Trophoblast cell (in vitro differentiated cells and primary cell): Measurements from ENCODE around the gene NOX5.

ENCODE experiments used
- DNase-seq, 2 donors: peaks; one replicate each; pipeline ENCODE4 v3.0.0-alpha.2; 2016
- H2AFZ ChIP-seq: 2 replicates; pipeline ENCODE4 v1.6.1; 2013; ENCODE audit warnings: low read length, moderate library complexity, mild to moderate bottlenecking; ENCODE audit not compliant: insufficient read depth, poor library complexity
- H2AK5ac ChIP-seq: 2 replicates; pipeline ENCODE4 v1.6.1; 2013; ENCODE audit warnings: mild to moderate bottlenecking, low read length
- H2BK120ac ChIP-seq: 2 replicates; pipeline ENCODE4 v1.6.1; 2013; ENCODE audit warnings: low read length, mild to moderate bottlenecking, moderate library complexity; ENCODE audit not compliant: insufficient read depth, poor library complexity
- H2BK12ac ChIP-seq: 2 replicates; pipeline ENCODE4 v1.6.1; 2013; ENCODE audit warnings: mild to moderate bottlenecking, low read length, moderate library complexity
- H2BK5ac ChIP-seq: 2 replicates; pipeline ENCODE4 v1.6.1; 2013; ENCODE audit warnings: low read length, low read depth, moderate library complexity, mild to moderate bottlenecking; ENCODE audit not compliant: poor library complexity
- H3K14ac ChIP-seq: 2 replicates; pipeline ENCODE4 v1.6.1; 2013; ENCODE audit warnings: mild to moderate bottlenecking, low read length
- H3K18ac ChIP-seq: 2 replicates; pipeline ENCODE4 v1.6.1; 2013; ENCODE audit warnings: mild to moderate bottlenecking, low read length
- H3K23ac ChIP-seq: 2 replicates; pipeline ENCODE4 v1.6.1; 2013; ENCODE audit warnings: low read length
- H3K27ac ChIP-seq: 2 replicates; pipeline ENCODE4 v1.5.1; 2013; ENCODE audit warnings: low read depth, mild to moderate bottlenecking, inconsistent platforms, low read length, moderate library complexity
- H3K27me3 ChIP-seq: 2 replicates; pipeline ENCODE4 v1.6.1; 2013; ENCODE audit warnings: inconsistent platforms, mild to moderate bottlenecking, low read length, moderate library complexity; ENCODE audit not compliant: insufficient read depth
- H3K36me3 ChIP-seq, 2 experiments: 1 replicate in 1 of 2; 2 replicates in 1 of 2; pipeline ENCODE4 v1.6.1; 2013; ENCODE audit warnings: low read length in 2 of 2, mild to moderate bottlenecking in 2 of 2, moderate library complexity in 1 of 2; ENCODE audit not compliant: insufficient read depth in 2 of 2, control insufficient read depth in 1 of 2
- H3K4ac ChIP-seq: 2 replicates; pipeline ENCODE4 v1.6.1; 2013; ENCODE audit warnings: low read depth, mild to moderate bottlenecking, low read length, moderate library complexity
- H3K4me1 ChIP-seq, 2 experiments: 1 replicate in 1 of 2; 2 replicates in 1 of 2; pipeline ENCODE4 v1.6.1; 2013; ENCODE audit warnings: low read length in 2 of 2, mild to moderate bottlenecking in 2 of 2, moderate library complexity in 1 of 2; ENCODE audit not compliant: insufficient read depth in 2 of 2, control insufficient read depth in 1 of 2
- H3K4me2 ChIP-seq: 2 replicates; pipeline ENCODE4 v1.6.1; 2013; ENCODE audit warnings: inconsistent platforms, mild to moderate bottlenecking, low read length, moderate library complexity
- H3K4me3 ChIP-seq: 2 replicates; pipeline ENCODE4 v1.5.1; 2013; ENCODE audit warnings: mild to moderate bottlenecking, low read depth, low read length, inconsistent platforms
- H3K79me1 ChIP-seq: one replicate; pipeline ENCODE4 v1.6.1; 2013; ENCODE audit warnings: low read length
- H3K79me2 ChIP-seq: 2 replicates; pipeline ENCODE4 v1.6.1; 2013; ENCODE audit warnings: low read length, mild to moderate bottlenecking; ENCODE audit not compliant: control insufficient read depth, insufficient read depth, poor library complexity
- H3K9ac ChIP-seq: 2 replicates; pipeline ENCODE4 v1.6.1; 2013; ENCODE audit warnings: mild to moderate bottlenecking, low read length
- H3K9me3 ChIP-seq: 2 replicates; pipeline ENCODE4 v1.6.1; 2013; ENCODE audit warnings: low read depth, mild to moderate bottlenecking, control low read depth, inconsistent platforms, low read length; ENCODE audit not compliant: insufficient read depth
- H4K12ac ChIP-seq: 2 replicates; pipeline ENCODE4 v1.6.1; 2013; ENCODE audit warnings: low read depth, mild to moderate bottlenecking, low read length, moderate library complexity
- H4K8ac ChIP-seq: 2 replicates; pipeline ENCODE4 v1.6.1; 2013; ENCODE audit warnings: low read depth, mild to moderate bottlenecking, low read length, moderate library complexity
- H4K91ac ChIP-seq: one replicate; pipeline ENCODE4 v1.6.1; 2013; ENCODE audit warnings: low read depth, mild to moderate bottlenecking, low read length, moderate library complexity
- WGBS: extraction: QIAGEN DNeasy Blood & Tissue Kit; methylation state at CpG from one replicate; pipeline ENCODE4 v1.1.7; 2013; ENCODE audit warnings: missing lambda C conversion rate; ENCODE audit not compliant: insufficient read length, insufficient coverage; ENCODE audit errors: extremely low coverage; 5-methylcytosine and 5-hydroxymethylcytosine counted together

NOX5 gene

DNA sequence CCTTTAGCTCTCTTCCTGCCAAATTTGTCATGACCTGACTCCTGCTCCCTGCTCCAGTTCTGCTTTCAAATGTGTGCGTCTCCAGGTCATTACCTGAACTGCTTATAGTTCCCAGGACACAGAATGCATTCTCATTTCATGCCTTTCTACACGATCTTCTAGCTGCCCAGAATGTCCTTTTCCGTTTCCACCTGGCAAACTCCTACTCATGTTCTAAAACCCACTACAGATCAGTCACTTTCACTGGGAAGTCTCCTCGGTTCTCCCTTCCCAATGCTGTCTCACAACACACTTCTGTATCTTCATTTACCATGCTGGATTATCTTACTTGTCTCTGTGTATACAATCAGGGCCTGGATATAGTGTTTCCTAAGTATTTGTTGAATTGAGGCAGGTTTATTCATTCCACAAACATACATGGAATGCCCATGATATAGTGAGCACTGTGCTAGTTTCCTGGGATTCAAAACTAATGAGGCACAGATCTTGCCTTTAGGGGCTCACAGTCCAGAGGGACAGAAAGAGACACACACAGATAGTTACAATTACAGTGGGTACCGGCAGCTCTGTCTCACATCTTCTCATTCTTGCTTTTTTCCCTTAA lies 1.6 kb upstream of the NOX5 start:
- Histone ChIP-seq H3K4me2 (no peak overlapping the region), H4K91ac (no peak overlapping the region), H3K18ac (no peak overlapping the region), H3K9ac (no peak overlapping the region), H3K79me1 (no peaks in the 10 kb centered on the region), H4K8ac (no peak overlapping the region), H2AK5ac (no peak overlapping the region), H3K14ac (no peak overlapping the region), H3K36me3 (no peaks in the 10 kb centered on the region), H4K12ac (no peak overlapping the region), H2BK12ac (no peak overlapping the region), H3K4me1 (peaks cover 0 to 2% of the 10 kb centered on the region in 2 experiments), H2BK5ac (no peak overlapping the region), H2AFZ (no peak overlapping the region), H3K79me2 (no peaks in the 10 kb centered on the region), H3K4me3 (no peak overlapping the region), H3K27me3 (no peaks in the 10 kb centered on the region), H3K9me3 (no peaks in the 10 kb centered on the region), H2BK120ac (no peak overlapping the region), H3K23ac (no peak overlapping the region), H3K4ac (no peak overlapping the region), H3K27ac (no peak overlapping the region)
- WGBS: no CpG with 5 or more reads among the region's 5 CpGs
- DNase-seq: no peak

DNA sequence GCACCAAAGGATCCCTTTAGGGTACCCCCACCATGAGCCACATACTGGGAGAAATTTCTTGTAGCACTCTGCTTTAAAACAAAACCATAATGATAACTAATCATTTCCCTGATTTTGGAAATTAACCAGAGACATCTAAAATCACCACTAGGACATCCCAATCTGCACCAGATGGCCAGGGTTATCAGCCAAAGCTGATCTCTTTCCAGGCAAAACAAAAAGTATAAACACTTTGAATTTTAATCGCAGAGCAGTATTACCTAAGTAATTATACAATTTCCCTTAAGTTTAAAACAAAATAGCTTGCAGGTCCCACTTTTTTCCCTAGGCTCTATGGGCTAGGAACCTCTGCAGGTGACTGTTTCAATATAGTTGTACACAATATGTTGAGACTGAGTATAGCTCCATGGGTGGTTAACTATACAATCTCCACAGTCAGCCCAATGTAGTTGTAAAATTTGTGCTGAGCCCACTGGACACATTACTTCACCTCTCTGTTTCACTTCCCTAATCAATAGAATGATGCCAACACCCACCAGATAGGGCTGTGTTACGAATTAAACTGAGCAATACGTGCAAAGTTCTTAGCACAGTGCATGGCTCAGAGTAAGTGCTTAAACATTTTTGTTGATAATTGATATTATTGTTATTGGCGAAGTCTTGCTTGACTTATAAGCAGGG lies 629 bp upstream of the NOX5 start:
- Histone ChIP-seq H4K91ac (no peak overlapping the region), H2AK5ac (no peak overlapping the region), H3K9me3 (no peaks in the 10 kb centered on the region), H2BK5ac (no peak overlapping the region), H3K36me3 (no peaks in the 10 kb centered on the region), H4K12ac (no peak overlapping the region), H3K23ac (no peak overlapping the region), H3K4me1 (peaks cover 0 to 2% of the 10 kb centered on the region in 2 experiments), H2BK120ac (no peak overlapping the region), H3K4me3 (no peak overlapping the region), H3K27me3 (no peaks in the 10 kb centered on the region), H3K9ac (no peak overlapping the region), H3K4me2 (no peak overlapping the region), H3K18ac (no peak overlapping the region), H2AFZ (no peak overlapping the region), H3K14ac (no peak overlapping the region), H3K27ac (no peak overlapping the region), H4K8ac (no peak overlapping the region), H3K79me1 (no peaks in the 10 kb centered on the region), H3K79me2 (no peaks in the 10 kb centered on the region), H3K4ac (no peak overlapping the region), H2BK12ac (no peak overlapping the region)
- WGBS: no CpG with 5 or more reads among the region's 4 CpGs
- DNase-seq: no peak

DNA sequence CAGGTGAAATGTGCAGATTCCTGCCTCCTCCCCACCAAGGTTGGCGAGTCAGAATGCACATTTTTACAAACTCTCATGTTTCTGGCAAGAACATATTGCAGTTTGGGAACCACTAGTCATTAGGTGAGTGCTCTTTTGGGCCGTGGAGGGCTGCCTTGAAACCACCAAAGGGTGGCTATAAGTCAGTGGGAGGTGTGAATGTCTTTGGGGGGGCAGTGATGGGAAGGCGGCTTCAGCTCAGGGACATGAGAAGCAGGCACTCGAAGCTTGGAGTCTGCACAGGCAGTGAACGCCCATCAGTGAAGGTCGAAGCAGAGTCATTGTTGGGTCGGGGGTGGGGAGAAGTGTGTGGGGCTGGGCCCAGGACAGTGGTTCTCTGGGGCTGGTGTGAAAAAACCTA lies 1.1 kb downstream of the NOX5 start:
- Histone ChIP-seq H3K27ac (no peak overlapping the region), H2BK12ac (no peak overlapping the region), H3K4me1 (peaks cover 0 to 2% of the 10 kb centered on the region in 2 experiments), H2AFZ (no peak overlapping the region), H3K4ac (no peak overlapping the region), H4K91ac (no peak overlapping the region), H3K23ac (no peak overlapping the region), H3K9ac (no peak overlapping the region), H3K18ac (no peak overlapping the region), H3K36me3 (no peaks in the 10 kb centered on the region), H3K9me3 (no peaks in the 10 kb centered on the region), H3K4me2 (no peak overlapping the region), H3K79me1 (no peaks in the 10 kb centered on the region), H3K14ac (no peak overlapping the region), H4K12ac (no peak overlapping the region), H2BK120ac (no peak overlapping the region), H4K8ac (no peak overlapping the region), H2BK5ac (no peak overlapping the region), H3K27me3 (no peaks in the 10 kb centered on the region), H3K4me3 (no peak overlapping the region), H2AK5ac (no peak overlapping the region), H3K79me2 (no peaks in the 10 kb centered on the region)
- WGBS: no CpG with 5 or more reads among the region's 7 CpGs
- no peak for DNase-seq

DNA sequence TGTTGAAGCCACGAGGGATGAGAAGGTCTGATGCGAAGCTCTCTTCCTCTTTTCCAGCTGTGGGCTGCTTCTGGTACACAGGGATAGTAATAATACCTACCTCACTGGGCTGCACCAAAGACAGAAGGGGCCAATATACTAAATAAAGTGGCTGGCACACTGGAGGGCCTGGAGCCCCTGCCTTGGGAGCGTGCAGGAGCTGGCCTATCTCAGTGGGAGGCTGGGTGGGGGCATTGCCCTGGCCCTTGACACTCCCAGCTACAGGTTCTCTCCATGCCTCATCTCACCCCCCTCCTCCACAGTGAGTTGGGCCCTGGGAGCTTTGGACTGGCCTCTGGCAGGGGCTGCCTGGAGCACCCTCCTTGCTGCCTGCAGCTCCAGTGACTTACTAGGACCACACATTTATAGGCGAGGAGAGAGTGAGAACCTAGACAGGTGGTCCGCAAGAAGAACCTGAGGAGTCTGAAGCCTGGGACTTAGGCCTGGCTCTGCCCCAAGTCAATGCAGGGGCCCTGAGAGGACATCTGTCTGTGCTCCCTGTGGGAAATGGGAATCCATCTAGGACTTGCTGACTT lies 1.6 kb downstream of the NOX5 start:
- Histone ChIP-seq H3K18ac (no peak overlapping the region), H3K4me3 (no peak overlapping the region), H3K4me2 (no peak overlapping the region), H3K27ac (no peak overlapping the region), H3K14ac (no peak overlapping the region), H3K4ac (no peak overlapping the region), H3K23ac (no peak overlapping the region), H2BK5ac (no peak overlapping the region), H3K4me1 (peaks cover 0 to 2% of the 10 kb centered on the region in 2 experiments), H3K9ac (no peak overlapping the region), H2AFZ (no peak overlapping the region), H3K36me3 (no peaks in the 10 kb centered on the region), H3K27me3 (no peaks in the 10 kb centered on the region), H3K79me2 (no peaks in the 10 kb centered on the region), H4K91ac (no peak overlapping the region), H3K9me3 (no peaks in the 10 kb centered on the region), H3K79me1 (no peaks in the 10 kb centered on the region), H4K8ac (no peak overlapping the region), H4K12ac (no peak overlapping the region), H2BK120ac (no peak overlapping the region), H2AK5ac (no peak overlapping the region), H2BK12ac (no peak overlapping the region)
- WGBS: no CpG with 5 or more reads among the region's 5 CpGs
- DNase-seq: no peak
